ENCODE measurements around the gene THUMPD2.

Gene THUMPD2

DNA sequence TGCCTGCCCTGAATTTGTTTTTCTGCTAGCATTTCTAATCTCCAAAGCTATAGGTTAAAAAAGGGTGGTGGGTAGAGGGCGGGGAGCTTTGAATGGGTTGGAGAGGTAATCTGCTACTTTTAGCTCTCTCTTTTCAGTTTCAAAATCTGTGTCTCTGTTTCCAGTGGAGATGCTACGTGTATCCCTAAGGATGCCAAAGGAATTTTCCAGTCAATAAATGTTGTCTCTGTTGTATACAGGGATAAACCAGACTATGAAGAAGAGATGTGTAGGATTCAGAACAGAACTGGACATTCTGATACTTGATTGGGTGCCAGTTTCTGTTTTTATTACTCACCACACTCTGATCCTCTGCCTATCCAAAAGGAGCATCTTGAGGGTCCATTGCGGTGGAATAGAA, 63.2 kb downstream of the THUMPD2 start:
- no peak for DNase-seq

DNA sequence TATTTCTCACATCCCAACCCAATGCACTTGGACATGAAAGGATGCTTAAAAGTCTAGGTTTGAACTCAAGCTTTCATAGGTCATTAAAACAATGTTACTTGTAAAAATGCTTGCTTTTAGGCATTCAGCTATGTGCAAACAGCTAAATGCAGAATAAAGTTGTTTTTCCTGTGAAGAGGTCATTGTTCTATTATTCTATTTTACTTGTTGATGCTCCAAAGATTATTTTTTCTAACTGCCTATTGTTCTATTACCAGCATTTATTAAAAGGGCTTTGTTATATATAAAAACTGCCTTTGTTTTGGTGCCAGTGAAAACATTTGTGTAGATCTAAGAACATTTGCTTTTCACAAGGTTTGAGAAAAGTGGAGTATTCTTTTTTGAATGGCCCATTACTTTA, 64.0 kb downstream of the THUMPD2 start:
- no peak for DNase-seq

DNA sequence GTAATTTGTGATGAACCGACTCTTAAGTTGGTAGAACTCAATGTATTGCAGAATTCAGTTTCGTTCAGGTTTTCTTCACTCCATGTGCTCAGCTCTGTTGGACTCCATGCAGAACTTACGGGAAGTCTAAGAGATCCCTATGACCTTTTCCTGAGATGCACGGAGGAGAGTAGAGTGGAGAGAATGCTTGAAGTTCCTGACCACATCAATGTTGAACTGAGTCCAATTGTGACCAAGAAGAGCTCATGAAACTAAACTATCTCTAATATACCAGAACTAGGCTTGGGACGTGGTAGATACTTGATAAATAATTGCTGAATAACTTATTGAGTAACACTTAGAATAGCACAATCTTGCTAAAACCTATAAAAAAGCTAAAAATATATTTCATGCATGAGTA, 66.1 kb downstream of the THUMPD2 start:
- DNase-seq, result no peak

DNA sequence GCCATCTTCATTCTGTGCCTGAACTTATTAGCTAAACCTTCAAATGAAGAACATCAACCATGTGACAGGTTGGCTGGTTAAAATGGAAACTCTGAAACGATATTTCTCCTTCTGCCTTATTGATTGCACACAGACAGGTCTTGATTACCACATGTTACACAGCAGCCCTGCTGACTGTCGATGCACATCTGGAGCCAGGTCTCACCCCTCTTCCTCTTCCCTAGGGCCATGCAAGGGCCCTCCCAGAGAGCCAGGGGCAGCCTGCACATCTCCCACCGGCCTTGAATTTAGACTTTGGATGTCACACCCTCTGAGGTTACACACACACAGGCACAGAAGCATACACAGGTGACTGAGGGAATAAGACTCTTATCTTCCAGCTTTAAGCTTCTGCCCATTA, 68.3 kb downstream of the THUMPD2 start:
- DNase-seq, result no peak

DNA sequence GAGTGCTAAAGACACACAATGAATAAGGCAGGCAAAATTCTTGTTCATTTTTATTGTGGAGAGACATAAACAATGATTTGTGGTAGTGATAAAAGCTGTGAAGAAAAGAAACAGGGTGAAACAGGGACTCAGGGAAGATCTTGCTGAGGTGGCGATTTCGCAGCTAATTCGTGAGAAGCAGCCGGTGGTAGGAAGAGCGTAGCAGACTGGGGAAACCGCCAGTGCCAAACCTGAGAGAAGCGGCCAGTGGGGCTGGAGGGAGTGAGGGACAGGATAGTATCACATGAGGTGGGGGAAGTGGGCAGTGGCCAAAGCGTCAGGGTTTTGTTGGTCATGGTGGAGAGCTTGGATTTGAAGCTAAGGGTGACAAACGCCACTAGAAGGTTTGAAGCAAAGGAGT, 71.1 kb downstream of the THUMPD2 start:
- no peak for DNase-seq

DNA sequence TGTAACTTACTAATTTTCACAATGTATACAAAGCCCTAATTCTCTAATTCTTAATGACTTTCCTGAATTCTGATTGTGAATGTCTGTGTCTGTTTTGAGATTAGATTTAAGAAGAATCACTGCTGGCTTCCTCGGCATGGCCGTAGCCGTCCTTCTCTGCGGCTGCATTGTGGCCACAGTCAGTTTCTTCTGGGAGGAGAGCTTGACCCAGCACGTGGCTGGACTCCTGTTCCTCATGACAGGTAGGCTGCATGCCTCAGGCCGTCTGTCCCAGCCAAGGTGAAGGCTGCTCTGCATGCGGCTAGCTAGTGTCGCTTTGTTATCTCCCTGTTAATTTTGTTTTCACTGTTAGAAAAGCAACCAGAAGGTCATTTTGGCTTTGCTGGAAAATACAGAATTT, 72.1 kb downstream of the THUMPD2 start:
- DNase-seq, result no peak

DNA sequence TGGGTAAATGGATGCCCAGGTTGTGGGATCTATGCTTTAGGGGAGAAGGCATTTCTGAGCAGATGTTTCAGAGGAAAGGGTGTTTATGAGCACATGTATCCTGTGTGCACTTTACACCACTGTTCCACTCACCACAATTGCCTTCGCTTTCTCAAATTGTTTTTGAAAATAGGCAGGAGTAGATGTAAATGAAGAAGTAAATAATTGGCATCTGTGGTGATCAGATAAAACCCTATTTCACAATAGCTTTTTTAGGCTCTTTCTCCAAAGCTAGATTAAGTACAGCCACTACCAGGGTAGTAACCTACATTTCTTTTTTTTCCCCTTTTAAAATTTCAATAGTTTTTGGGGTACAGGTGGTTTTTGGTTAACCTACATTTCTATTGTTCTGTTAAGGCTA, 72.7 kb downstream of the THUMPD2 start:
- DNase-seq, result no peak

DNA sequence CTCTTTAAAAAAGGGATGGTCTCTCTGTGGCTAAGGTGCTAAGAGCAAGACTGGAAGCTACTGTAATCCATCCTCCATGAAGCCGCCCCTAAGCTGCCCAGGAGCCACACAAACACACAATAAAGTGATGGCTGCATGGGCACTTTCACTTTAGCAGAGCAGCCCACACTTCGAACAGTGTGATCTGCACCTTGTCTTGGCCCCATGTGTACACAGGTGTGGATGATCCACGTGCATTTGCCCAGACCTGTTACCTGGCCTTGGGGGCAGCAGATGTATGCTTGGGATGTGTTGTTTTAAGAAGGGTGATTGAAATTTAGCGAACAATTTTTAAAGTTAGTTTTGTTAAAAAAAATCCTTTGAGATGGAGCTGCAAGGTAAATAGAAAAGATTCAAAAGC, 73.4 kb downstream of the THUMPD2 start:
- no peak for DNase-seq

DNA sequence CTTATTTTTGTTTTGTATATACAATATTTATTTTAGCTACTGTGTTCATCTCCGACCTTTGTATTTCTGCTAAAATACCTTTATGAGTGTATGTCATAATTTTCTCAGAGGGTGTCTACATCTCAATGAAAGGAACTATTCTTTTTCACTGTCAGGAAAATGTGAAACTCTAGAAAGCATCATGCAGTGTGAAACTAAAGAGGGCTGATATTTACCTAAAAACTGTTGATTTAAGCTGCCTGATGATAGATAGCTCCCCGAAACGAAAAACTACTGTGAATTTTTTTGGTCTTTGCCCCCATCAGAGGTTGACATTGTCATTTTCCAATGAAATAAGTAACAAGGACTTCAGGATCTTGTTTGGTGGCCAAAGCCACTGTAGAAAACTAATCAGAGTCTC, 74.5 kb downstream of the THUMPD2 start:
- no peak for DNase-seq

DNA sequence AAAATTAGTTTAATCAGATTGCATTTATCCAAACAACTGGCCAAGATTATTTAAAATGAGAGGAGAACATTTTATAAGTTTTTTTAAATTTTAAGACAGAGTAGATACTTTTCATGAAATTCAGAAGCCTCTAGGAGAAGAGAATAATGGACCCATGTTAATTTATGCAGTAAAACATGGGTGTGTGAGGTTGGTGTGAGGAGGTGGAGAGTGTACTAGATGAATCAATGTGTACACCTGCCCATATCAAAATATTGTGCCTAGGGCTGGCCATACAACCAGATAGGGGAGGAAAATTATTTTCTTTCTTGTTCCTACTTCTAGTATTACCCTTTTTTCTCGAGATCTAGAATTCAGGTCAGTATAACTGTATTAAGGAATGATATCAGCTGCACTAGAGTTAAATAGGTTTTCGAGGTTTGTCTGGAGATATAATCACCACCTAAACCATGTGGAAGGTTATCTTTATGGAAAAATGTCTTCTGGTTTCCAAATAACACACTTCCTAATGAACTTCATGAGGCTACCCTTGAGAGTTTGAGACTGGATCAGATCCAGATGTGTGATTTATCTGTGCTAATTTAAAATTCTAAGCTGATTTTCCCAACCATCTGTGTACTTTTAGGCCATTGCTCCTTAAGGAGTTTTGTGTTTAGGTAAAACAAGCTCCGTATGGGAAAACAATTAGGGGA, 75.7 kb downstream of the THUMPD2 start:
- no peak for DNase-seq

DNA sequence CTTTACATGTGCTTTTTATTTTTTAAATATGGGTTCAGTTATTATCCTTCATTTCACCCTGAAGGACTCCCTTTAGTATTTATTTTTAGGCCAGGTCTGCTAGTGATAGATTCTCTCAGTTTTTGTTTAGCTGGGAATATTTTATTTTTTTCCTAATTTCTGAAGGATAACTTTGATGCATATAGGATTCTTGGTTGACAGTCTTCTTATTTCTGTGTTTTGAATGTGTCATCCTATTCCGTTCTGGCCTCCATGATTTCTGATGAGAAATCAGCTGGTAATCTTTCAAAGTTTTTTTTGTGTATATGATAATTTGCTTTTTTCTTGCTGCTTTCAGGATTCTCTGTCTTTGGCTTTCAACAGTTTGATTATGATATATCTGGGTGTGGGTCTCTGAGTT, 77.9 kb downstream of the THUMPD2 start:
- DNase-seq, result no peak

DNA sequence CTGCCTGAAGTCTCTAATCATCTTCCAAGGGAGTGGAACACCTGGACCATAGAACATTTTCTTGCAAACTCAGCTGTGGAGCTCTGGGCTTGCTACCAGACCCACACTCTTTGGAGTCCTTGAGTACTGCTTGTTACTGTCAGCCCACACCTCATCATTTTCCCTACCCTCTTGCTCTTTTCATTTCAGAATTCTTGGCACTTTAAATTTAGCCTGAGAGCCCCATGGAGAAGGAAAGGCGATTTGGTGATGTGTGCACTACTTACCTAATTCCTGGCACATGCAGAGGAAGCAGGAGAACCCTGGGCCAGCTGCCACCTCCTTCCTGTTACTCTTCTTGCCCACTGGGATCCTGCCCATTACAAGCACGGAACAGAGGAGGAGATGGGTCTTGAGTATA, 81.6 kb downstream of the THUMPD2 start:
- no peak for DNase-seq

DNA sequence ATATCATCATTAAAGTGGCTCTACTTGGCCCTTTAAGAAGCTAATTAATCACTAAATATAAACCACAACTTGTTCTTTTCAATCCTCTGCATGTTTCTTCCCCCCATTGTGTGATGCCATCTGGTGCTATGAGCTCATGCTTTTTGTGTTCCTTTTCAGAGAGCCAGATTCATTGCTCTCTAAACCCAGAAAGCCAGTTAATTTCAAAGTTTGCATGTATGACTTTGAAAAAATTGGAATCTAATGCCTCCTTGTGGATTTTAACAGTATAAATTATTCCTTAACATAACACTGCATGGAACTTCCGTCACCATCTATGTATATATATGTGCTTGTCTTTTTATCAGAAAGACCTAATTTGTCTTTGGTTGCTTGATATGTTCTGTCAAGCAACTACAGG, 82.2 kb downstream of the THUMPD2 start:
- DNase-seq, result no peak

DNA sequence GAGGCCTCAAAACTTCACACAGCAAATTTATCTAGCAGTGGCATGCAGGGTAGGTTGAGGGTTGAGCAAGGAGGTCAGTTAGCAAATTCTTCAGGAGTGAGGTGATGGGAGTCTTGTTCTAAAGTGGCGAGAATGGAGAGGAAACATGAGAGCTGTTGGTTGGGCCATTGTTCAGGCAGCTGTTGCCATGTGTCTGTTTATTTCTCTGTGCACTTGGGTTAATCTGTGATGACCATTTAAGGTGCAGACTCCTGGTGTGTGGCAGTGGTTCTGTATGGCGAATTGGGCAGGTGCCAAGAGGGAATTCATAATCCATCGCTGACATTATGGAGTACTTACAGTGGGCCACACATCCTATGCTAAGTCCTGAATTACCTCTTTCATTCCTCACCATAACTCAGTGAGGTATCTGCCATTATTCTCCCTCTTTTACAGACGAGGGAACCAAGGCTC, 82.9 kb downstream of the THUMPD2 start:
- DNase-seq, result no peak

DNA sequence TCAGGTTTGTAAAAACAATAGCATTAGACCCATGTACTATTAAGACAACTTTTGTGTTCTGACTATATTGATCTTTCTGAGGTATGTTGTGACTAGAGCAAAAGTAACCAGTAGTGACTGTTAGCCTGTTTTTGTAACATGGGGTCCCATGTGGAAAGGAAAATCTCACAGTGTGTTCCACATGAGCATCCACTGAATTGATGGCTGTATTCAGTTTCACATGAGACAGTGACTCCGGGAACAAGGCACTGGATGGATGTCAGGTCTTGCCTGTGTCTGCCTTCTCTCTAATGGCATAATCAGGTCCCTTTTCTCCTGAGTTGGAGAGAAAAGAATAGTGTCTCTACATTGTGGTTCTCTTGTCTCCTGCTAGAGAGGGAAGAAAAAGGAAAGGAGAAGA, 85.8 kb downstream of the THUMPD2 start:
- no peak for DNase-seq

DNA sequence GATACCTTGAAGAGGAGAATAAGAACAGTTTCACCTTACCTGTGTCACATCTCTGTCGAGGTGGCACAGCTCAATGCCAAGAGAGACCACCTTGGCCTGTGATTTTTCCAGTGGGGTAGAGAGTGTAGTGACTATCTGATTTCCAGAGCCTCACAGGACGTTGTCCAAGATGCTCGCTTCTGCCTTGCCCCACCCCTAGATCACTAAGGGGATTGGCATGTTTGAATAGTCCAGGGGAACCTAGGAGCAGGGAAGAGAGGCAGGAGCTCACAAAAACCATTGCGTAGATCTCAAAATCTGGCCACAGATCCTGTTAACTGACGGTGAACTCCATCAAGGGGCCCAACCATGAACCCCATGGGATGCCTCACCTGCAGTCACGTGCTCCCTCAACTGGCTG, 89.2 kb downstream of the THUMPD2 start:
- DNase-seq, result no peak

DNA sequence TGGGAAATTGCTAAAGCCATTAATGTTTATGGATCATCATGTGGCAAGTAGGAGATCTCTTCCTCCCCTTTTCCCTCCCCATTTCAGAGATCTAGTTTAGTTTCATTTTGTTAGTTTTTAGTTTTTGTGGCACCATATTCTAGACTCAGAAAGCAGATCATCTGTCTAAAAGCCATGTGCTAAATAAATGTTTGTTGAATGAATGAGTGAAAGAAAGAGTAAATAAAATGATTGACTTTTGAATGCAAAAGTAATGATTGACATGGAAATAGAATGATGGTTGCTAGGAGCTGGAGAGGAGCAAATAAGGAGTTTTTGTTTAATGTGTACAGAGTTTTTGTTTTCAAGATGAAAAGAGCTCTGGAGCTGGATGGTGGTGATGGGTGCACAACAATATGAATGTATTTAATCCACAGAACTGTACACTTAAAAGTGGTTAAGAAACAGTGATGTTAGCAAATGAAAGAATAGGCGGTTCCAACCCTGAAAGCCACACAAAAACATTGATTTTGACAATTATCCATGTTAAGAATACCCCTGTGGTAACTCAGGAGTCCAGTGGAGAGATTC, 89.7 kb downstream of the THUMPD2 start:
- DNase-seq, result no peak

DNA sequence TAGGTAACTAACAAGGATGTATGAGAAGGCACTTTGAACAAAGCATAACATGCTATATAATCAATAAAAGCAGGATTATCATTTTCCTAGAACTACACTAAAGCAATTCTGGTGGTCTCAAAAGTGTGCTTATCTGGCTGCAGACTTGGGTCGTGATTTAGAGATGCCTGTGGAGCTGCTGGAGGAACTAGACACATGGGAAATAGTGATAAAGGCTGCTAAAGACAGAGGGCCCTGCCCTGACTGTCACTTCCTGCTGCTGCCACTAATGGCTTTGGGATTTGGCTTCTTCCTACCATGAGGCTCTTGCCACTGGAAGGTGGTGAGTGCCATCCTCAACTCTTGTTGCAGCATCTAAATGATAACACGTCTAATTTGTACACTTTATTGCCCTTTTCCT, 90.9 kb downstream of the THUMPD2 start:
- no peak for DNase-seq

DNA sequence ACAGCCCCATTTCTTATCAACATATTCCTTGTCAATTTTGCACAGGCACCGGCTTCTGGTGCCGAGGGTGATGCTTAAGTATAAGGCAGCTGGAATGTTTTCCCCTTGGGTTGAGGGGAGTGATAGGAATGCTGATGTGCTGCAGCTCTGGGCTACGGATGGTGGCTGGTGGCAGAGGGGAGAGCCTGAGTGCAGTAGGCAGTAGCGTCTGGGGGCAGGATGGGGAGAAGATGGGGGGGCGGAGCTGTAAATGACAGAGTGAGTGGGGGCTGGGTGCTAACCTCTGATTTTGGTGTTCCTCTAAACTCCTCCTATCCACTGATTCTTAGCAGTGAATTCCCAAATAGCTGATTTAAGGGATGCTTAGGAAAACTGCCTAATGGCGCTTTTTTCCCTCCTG, 92.6 kb downstream of the THUMPD2 start:
- no peak for DNase-seq
